K562 (cell line): Measurements from ENCODE around the gene SLC19A1.

Experiments used
- ATF2 ChIP-seq: sonication (generic); formaldehyde crosslinking; IDR thresholded peaks from 2 replicates; pipeline ENCODE4 v1.8.1; 2022; ENCODE audit warnings: missing genetic modification reagents
- BMI1 ChIP-seq: fragments of 150-350 bp; IDR thresholded peaks from 2 replicates; pipeline ENCODE4 v1.6.1; 2014; ENCODE audit warnings: low read length
- CTCF ChIP-seq, 3 experiments: IDR thresholded peaks in 2 of 3; conservative IDR thresholded peaks in 1 of 3; 2 replicates each; pipeline ENCODE4 v1.5.1; 2011 to 2012; ENCODE audit warnings: low read length in 3 of 3, mild to moderate bottlenecking in 3 of 3, control low read depth in 2 of 3, improper control_type of control experiment in 1 of 3, inconsistent platforms in 1 of 3, low read depth in 1 of 3, mixed read lengths in 1 of 3, moderate library complexity in 1 of 3; ENCODE audit not compliant: insufficient read depth in 2 of 3
- ELF1 ChIP-seq: fragments of 200-800 bp; sonication (Bioruptor generic); IDR thresholded peaks from 2 replicates; pipeline ENCODE4 v1.6.1; 2016; ENCODE audit warnings: missing genetic modification characterization, missing compliant biosample characterization
- EZH2 ChIP-seq: IDR thresholded peaks from 2 replicates; pipeline ENCODE4 v1.6.1; 2012; ENCODE audit warnings: low read depth, mild to moderate bottlenecking, inconsistent platforms, low read length, borderline replicate concordance
- SMARCA5 ChIP-seq: fragments of 450-650 bp; IDR thresholded peaks from 2 replicates; pipeline ENCODE4 v1.6.1; 2016
- SMARCB1 ChIP-seq: IDR thresholded peaks from 2 replicates; pipeline ENCODE4 v1.6.1; 2011; ENCODE audit warnings: improper control_type of control experiment, low read depth; ENCODE audit not compliant: insufficient read length
- TCF7L2 ChIP-seq: fragments of 150-350 bp; IDR thresholded peaks from 2 replicates; pipeline ENCODE4 v1.6.1; 2016; ENCODE audit warnings: low read depth, mild to moderate bottlenecking, low read length, moderate library complexity
- ZBTB26 ChIP-seq: fragments of 450-650 bp; formaldehyde crosslinking; IDR thresholded peaks from 2 replicates; pipeline ENCODE4 v1.4.0; 2022; ENCODE audit warnings: missing genetic modification characterization

GRCh38 chr21:45498646-45499000 lies 43.6 kb downstream of the SLC19A1 start:
- TF ChIP-seq CTCF (IDR thresholded peaks at IDR 0.05 in 2 of 3, conservative IDR thresholded peaks at IDR 0.05 in 1 of 3; ENCODE audit: insufficient read depth in 2 of 3, low read depth in 1 of 3, low read length in 3 of 3) (peak in 1 of 3 experiments; percentile 17; a peak in 1 of 6 replicates), EZH2 (no peak), ATF2 (CRISPR knock-in tag) (no peak), SMARCB1 (no peak), BMI1 (no peak), TCF7L2 (no peak), SMARCA5 (no peak), ELF1 (tag) (no peak), ZBTB26 (CRISPR knock-in tag) (no peak)
